ENCODE measurements around the gene S100A13. TPM values are rescaled to one million over a fixed set of nuclear protein-coding genes. Genes with fewer than 3 reads are reported as not detected.
A peak's percentile ranks its signal among the peaks of the same experiment; 100 is the strongest.

Gene S100A13
- total and polyA plus RNA-seq, 9 of the 15 experiments (the other 6 are each of a cell fraction or from before 2014, with no cell fraction given): 41.9 to 129 (median 58.0) TPM

- peak in 1 of 2 experiments; percentile 63; a peak in 3 of 4 replicates for TF ChIP-seq RAD21 (CRISPR knock-in tag; conservative IDR thresholded peaks at IDR 0.05 in 1 of 2, IDR thresholded peaks at IDR 0.05 in 1 of 2)
- no peak for TF ChIP-seq STAT5A (IDR thresholded peaks at IDR 0.05; ENCODE audit: borderline replicate concordance, low read length)
- no peak for TF ChIP-seq ZNF699 (CRISPR knock-in tag; IDR thresholded peaks at IDR 0.05; ENCODE audit: insufficient replicate concordance)
- TF ChIP-seq MCM2 (IDR thresholded peaks at IDR 0.05; ENCODE audit: low read depth): no peak
- TF ChIP-seq TGIF2 (CRISPR knock-in tag; IDR thresholded peaks at IDR 0.05): no peak
- TF ChIP-seq RFX5 (IDR thresholded peaks at IDR 0.05; ENCODE audit: low read depth, low read length): no peak
- TF ChIP-seq MYNN (IDR thresholded peaks at IDR 0.05): 0 out of 2 replicates have a peak, but pooled peaks have one; percentile 46
- no peak for TF ChIP-seq MYNN (CRISPR knock-in tag; IDR thresholded peaks at IDR 0.05)
- no peak for TF ChIP-seq NR0B1 (IDR thresholded peaks at IDR 0.05; ENCODE audit: partially characterized antibody)
- no peak for TF ChIP-seq ZNF277 (CRISPR knock-in tag; IDR thresholded peaks at IDR 0.05; ENCODE audit: borderline replicate concordance)
- no peak for TF ChIP-seq THRA (IDR thresholded peaks at IDR 0.05)
- TF ChIP-seq PKNOX1 (IDR thresholded peaks at IDR 0.05): 0 out of 2 replicates have a peak, but pooled peaks have one; percentile 9
- TF ChIP-seq CHCHD3 (CRISPR knock-in tag; IDR thresholded peaks at IDR 0.05): no peak
- TF ChIP-seq GMEB1 (CRISPR knock-in tag; IDR thresholded peaks at IDR 0.05): no peak
- TF ChIP-seq KAT2B (IDR thresholded peaks at IDR 0.05; ENCODE audit: low read depth, low read length): no peak
- no peak for TF ChIP-seq VEZF1 (CRISPR knock-in tag; IDR thresholded peaks at IDR 0.05)
- TF ChIP-seq MYBL2 (IDR thresholded peaks at IDR 0.05; ENCODE audit: low read depth): no peak
- no peak for TF ChIP-seq MYBL2 (CRISPR knock-in tag; IDR thresholded peaks at IDR 0.05; ENCODE audit: borderline replicate concordance)
- TF ChIP-seq ATF2 (CRISPR knock-in tag; IDR thresholded peaks at IDR 0.05): no peak
These were observed 9.6 kb downstream of the S100A13 start (continued) for GRCh38 chr1:153617663-153618062.

All from K562 (cell line).